Lower lobe of right lung (tissue), 2 donors: ENCODE results near the gene OR2W3. TPM values are rescaled to one million over a fixed set of nuclear protein-coding genes. Genes with fewer than 3 reads are reported as not detected.

Experiments used
- ATAC-seq, 2 donors: fragments of 200-7000 bp; cut with Tn5 transposase; one replicate each; pipeline ENCODE4 v1.9.1; 2020 to 2022; ENCODE audit warnings: mild to moderate bottlenecking in 2 of 2, moderate library complexity in 2 of 2
- DNase-seq: peaks from one replicate; pipeline ENCODE4 v3.0.0-alpha.2; 2020
- H3K27ac ChIP-seq: fragments of 200-600 bp; one replicate; pipeline ENCODE4 v1.8.0; 2022
- H3K27me3 ChIP-seq: fragments of 200-600 bp; one replicate; pipeline ENCODE4 v1.8.0; 2022; ENCODE audit warnings: low read depth
- H3K36me3 ChIP-seq: fragments of 200-600 bp; one replicate; pipeline ENCODE4 v1.8.0; 2022; ENCODE audit warnings: mild to moderate bottlenecking
- H3K4me1 ChIP-seq: fragments of 200-600 bp; one replicate; pipeline ENCODE4 v1.8.0; 2022
- H3K4me3 ChIP-seq: fragments of 200-600 bp; one replicate; pipeline ENCODE4 v1.8.0; 2022; ENCODE audit warnings: mild to moderate bottlenecking
- H3K9me3 ChIP-seq: fragments of 200-600 bp; one replicate; pipeline ENCODE4 v1.8.0; 2022
- CTCF ChIP-seq: fragments of 200-600 bp; IDR thresholded peaks from one replicate; pipeline ENCODE4 v1.8.0; 2022; ENCODE audit warnings: antibody characterized with exemption, mild to moderate bottlenecking
- intact Hi-C: fragments of 100-400 bp; cut with DNase I; formaldehyde crosslinking; loops from one replicate; pipeline ENCODE4 v1.11.0; 2022
- total RNA-seq: library from RNA; stranded (reverse); fragmentation: NEBNext Ultra II Directional; extraction: Animal tissue kit (Norgen Biotek cat#: 25700); gene quantifications from one replicate; pipeline ENCODE4 v1.2.1, GENCODE V29; 2021
- donor health status: DM: no; HTN: yes; CAD: no; lungs with severe emphysema.

Gene OR2W3
- total RNA-seq, 1 donor from 2014 or later, result 1.2 TPM

DNA sequence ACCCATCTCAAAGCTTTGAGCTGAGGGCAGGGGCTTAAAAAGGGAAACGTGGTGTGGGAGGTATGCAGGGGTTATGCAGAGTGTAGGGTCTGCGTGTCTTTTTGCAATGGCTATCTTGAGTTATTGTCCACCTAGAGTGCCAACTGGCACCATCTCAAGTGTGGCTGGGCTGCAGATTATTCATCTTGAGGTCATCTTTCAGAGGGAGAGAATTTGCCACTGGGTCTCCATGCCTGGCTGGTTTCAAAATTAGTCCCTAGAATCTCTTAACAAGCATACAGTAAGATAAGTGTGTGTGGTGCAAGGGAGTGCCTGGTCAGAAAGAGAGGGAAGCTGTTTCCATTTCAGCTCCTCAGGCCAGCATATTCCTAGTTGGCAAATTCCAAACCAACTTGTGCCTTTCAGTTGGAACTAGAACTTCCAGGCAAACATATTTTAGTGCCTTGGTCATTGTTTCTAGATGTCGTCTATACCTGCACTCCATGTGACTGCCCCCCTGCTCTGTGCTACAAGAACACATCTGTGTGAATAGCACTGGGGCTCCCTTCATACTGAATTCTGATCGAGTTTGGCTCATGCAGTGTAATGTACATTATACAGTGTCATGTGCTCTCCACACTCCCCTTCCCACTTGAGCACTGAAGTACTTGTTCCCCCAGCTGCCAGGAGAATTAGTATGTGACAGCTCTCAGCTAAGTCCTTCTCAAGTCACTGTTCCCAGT lies 19.7 kb downstream of the OR2W3 start:
- no peak overlapping the region for H3K4me3 ChIP-seq
- no peaks in the 10 kb centered on the region for H3K27me3 ChIP-seq
- no peak for DNase-seq
- no peaks in the 10 kb centered on the region for H3K9me3 ChIP-seq
- no peaks in the 10 kb centered on the region for H3K36me3 ChIP-seq
- no peak for TF ChIP-seq CTCF
- intact Hi-C loops, result no loop called here
- no peak for ATAC-seq
- H3K4me1 ChIP-seq, result no peaks in the 10 kb centered on the region
- no peak overlapping the region for H3K27ac ChIP-seq

GRCh38 chr1:247919952-247920351 lies 24.6 kb downstream of the OR2W3 start, which contains the start of gene OR2T8:
Gene OR2T8 (plus strand): TSS chr1:247920252. CDS start chr1:247921018, 766 bp downstream.
- no peak for ATAC-seq
- no peak for TF ChIP-seq CTCF
- intact Hi-C loops, result no loop called here

DNA sequence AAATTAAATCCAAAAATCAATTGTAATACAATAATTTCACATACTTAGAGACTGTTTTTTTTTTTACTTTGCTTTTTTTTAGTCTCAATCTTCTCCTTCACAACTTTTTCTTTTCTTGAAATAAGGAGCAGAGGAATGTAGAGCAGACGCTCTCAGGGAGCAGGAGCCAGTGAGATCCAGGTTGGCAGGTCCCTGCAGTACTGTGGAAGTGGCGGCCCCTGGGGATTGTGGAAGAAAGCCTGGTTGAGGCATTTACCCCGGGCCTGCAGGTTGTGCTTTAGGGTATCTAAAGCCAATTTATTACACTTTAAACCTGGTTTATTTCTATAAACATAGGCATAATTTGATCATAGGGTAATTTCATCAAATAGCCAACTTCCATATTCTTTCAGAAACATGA lies 28.6 kb downstream of the OR2W3 start:
- DNase-seq (no peak), ATAC-seq (no peak)
- H3K27me3 ChIP-seq, result no peaks in the 10 kb centered on the region
- intact Hi-C loops, result no loop called here
- no peak for TF ChIP-seq CTCF
- no peaks in the 10 kb centered on the region for H3K4me1 ChIP-seq
- H3K9me3 ChIP-seq, result no peaks in the 10 kb centered on the region
- no peak overlapping the region for H3K27ac ChIP-seq
- H3K36me3 ChIP-seq, result no peaks in the 10 kb centered on the region
- H3K4me3 ChIP-seq, result no peak overlapping the region

More at GRCh38 chr1:247919952-247920351, 24.6 kb downstream of the OR2W3 start, which contains the start of gene OR2T8:
- Histone ChIP-seq H3K27me3 (no peaks in the 10 kb centered on the region), H3K36me3 (no peaks in the 10 kb centered on the region), H3K4me1 (no peaks in the 10 kb centered on the region), H3K9me3 (no peaks in the 10 kb centered on the region), H3K4me3 (no peak within 1 kb of the TSS), H3K27ac (no peak within 1 kb of the TSS)
- DNase-seq, result no peak

GRCh38 chr1:247924868-247925267 lies 29.5 kb downstream of the OR2W3 start, which contains the start of gene OR2AJ1:
Gene OR2AJ1 (plus strand): TSS chr1:247924889. CDS start chr1:247933769, 8,880 bp downstream.
- DNase-seq, result no peak
- Histone ChIP-seq H3K9me3 (no peaks in the 10 kb centered on the region), H3K27me3 (no peaks in the 10 kb centered on the region), H3K4me1 (no peaks in the 10 kb centered on the region), H3K27ac (no peak within 1 kb of the TSS), H3K36me3 (no peaks in the 10 kb centered on the region), H3K4me3 (no peak within 1 kb of the TSS)
- intact Hi-C loops, result no loop called here
- no peak for ATAC-seq
- TF ChIP-seq CTCF, result no peak

- Histone ChIP-seq H3K27ac (no peak overlapping the region), H3K9me3 (no peaks in the 10 kb centered on the region), H3K4me1 (no peaks in the 10 kb centered on the region), H3K36me3 (no peaks in the 10 kb centered on the region), H3K27me3 (peaks cover 5% of the 10 kb centered on the region), H3K4me3 (no peak overlapping the region)
- DNase-seq, result no peak
- no peak for ATAC-seq
- no peak for TF ChIP-seq CTCF
- intact Hi-C loops, result no loop called here
These were observed 38.6 kb downstream of the OR2W3 start for GRCh38 chr1:247933989-247934388.
